B cell (primary cell): ENCODE results near the gene AK3. TPM values are rescaled to one million over a fixed set of nuclear protein-coding genes. Genes with fewer than 3 reads are reported as not detected.

Experiments
- ATAC-seq: fragments of 200-7000 bp; cut with Tn5 transposase; one replicate; pipeline ENCODE4 v1.10.0; 2021; ENCODE audit warnings: low read depth, mild to moderate bottlenecking, moderate number of reproducible peaks, moderate library complexity
- CTCF ChIA-PET: fragments of 350-600 bp; sonication (Branson Sonifier 250); formaldehyde crosslinking; loops from one replicate; lab custom pipeline; 2021; ENCODE audit warnings: antibody characterized with exemption, inconsistent platforms; lab: Charles Lee
- POLR2A ChIA-PET: fragments of 350-600 bp; sonication (Branson Sonifier 250); formaldehyde crosslinking; loops from one replicate; lab custom pipeline; 2021; ENCODE audit warnings: antibody characterized with exemption; lab: Charles Lee
- DNase-seq: peaks from one replicate; pipeline ENCODE4 v3.0.0; 2013
- H2AFZ ChIP-seq: 2 replicates; pipeline ENCODE4 v1.6.1; 2012; ENCODE audit warnings: mild to moderate bottlenecking, low read depth, low read length; ENCODE audit not compliant: insufficient read depth, poor library complexity, severe bottlenecking
- H3K27ac ChIP-seq, 2 donors: 1 replicate in 1 of 2; 2 replicates in 1 of 2; pipeline ENCODE4 v1.5.1; 2012 to 2013; ENCODE audit warnings: low read length in 2 of 2, mild to moderate bottlenecking in 2 of 2, moderate library complexity in 1 of 2
- H3K27me3 ChIP-seq, 4 experiments: fragments of 200-600 bp in 1 of 4; sonication (generic) in 1 of 4; replicated peaks in 1 of 4; 1 replicate in 2 of 4; 2 replicates in 2 of 4; pipeline versions ENCODE4 v1.6.1 to v1.7.0; 2013 to 2016; ENCODE audit warnings: low read length in 3 of 4, mild to moderate bottlenecking in 2 of 4, mixed read lengths in 1 of 4, moderate library complexity in 1 of 4; ENCODE audit not compliant: insufficient read depth in 4 of 4, control insufficient read depth in 3 of 4; ENCODE audit errors: control extremely low read depth in 1 of 4
- H3K36me3 ChIP-seq, 2 experiments: replicated peaks in 1 of 2; 1 replicate in 1 of 2; 2 replicates in 1 of 2; pipeline versions ENCODE4 v1.6.1 to v1.7.1; 2013; ENCODE audit warnings: low read length in 1 of 2; ENCODE audit not compliant: insufficient read depth in 2 of 2, control insufficient read depth in 1 of 2; ENCODE audit errors: control extremely low read depth in 1 of 2, extremely low read depth in 1 of 2
- H3K4me1 ChIP-seq, 2 donors: fragments of 200-600 bp in 1 of 2; sonication (generic) in 1 of 2; 1 replicate in 1 of 2; 2 replicates in 1 of 2; pipeline versions ENCODE4 v1.5.1 to v1.6.1; 2013 to 2017; ENCODE audit warnings: low read length in 2 of 2; ENCODE audit not compliant: control insufficient read depth in 2 of 2, insufficient read depth in 2 of 2
- H3K4me2 ChIP-seq: replicated peaks from 2 replicates; pipeline ENCODE3; 2012; ENCODE audit warnings: mild to moderate bottlenecking, low read depth, low read length; ENCODE audit not compliant: poor library complexity, severe bottlenecking
- H3K4me3 ChIP-seq, 5 experiments: fragments of 200-600 bp in 1 of 5; sonication (generic) in 1 of 5; 1 replicate in 3 of 5; 2 replicates in 2 of 5; pipeline versions ENCODE4 v1.5.1 to v1.7.0; 2011 to 2016; ENCODE audit warnings: low read length in 4 of 5, mild to moderate bottlenecking in 4 of 5, low read depth in 2 of 5, control low read depth in 1 of 5, moderate library complexity in 1 of 5; ENCODE audit not compliant: insufficient read depth in 1 of 5; ENCODE audit errors: control extremely low read depth in 1 of 5, extremely low read depth in 1 of 5
- H3K79me2 ChIP-seq: fragments of 200-600 bp; sonication (generic); one replicate; pipeline ENCODE4 v1.6.0; 2016; ENCODE audit warnings: low read length; ENCODE audit not compliant: control insufficient read depth, insufficient read depth
- H3K9ac ChIP-seq: fragments of 200-600 bp; sonication (generic); 2 replicates; pipeline ENCODE4 v1.6.1; 2017; ENCODE audit warnings: mild to moderate bottlenecking, low read length, moderate library complexity
- H3K9me3 ChIP-seq, 3 donors: one replicate each; pipeline versions ENCODE4 v1.6.1 to v1.7.1; 2013; ENCODE audit warnings: low read length in 2 of 3; ENCODE audit not compliant: control insufficient read depth in 2 of 3, insufficient read depth in 1 of 3; ENCODE audit errors: control extremely low read depth in 1 of 3
- H4K20me1 ChIP-seq: 2 replicates; pipeline ENCODE4 v1.6.0; 2012; ENCODE audit warnings: mild to moderate bottlenecking, low read length; ENCODE audit not compliant: insufficient read depth, control insufficient read depth, poor library complexity, severe bottlenecking
- H3K27ac Mint-ChIP-seq: one replicate; pipeline ENCODE4 v1.8.0; 2021; ENCODE audit warnings: mixed read lengths
- H3K27me3 Mint-ChIP-seq: one replicate; pipeline ENCODE4 v1.8.0; 2021; ENCODE audit warnings: mixed read lengths
- H3K4me1 Mint-ChIP-seq: one replicate; pipeline ENCODE4 v1.8.0; 2021; ENCODE audit warnings: mixed read lengths
- H3K4me3 Mint-ChIP-seq: one replicate; pipeline ENCODE4 v1.8.0; 2021; ENCODE audit warnings: mixed read lengths
- H3K9me3 Mint-ChIP-seq: one replicate; pipeline ENCODE4 v1.8.0; 2022; ENCODE audit warnings: mixed read lengths; ENCODE audit not compliant: insufficient read depth
- CTCF ChIP-seq: fragments of 200-600 bp; IDR thresholded peaks from one replicate; pipeline ENCODE4 v1.8.0; 2022; ENCODE audit warnings: antibody characterized with exemption, mild to moderate bottlenecking
- EZH2 ChIP-seq: IDR thresholded peaks from 2 replicates; pipeline ENCODE4 v1.6.1; 2012; ENCODE audit warnings: borderline replicate concordance, low read depth, mild to moderate bottlenecking, moderate library complexity, low read length; ENCODE audit not compliant: insufficient read depth, poor library complexity, severe bottlenecking
- WGBS: methylation state at CpG from one replicate; pipeline ENCODE4 v1.1.5; 2013; ENCODE audit warnings: missing lambda C conversion rate; ENCODE audit not compliant: insufficient coverage; 5-methylcytosine and 5-hydroxymethylcytosine counted together
- intact Hi-C: fragments of 100-400 bp; cut with micrococcal nuclease; formaldehyde crosslinking; loops from one replicate; pipeline ENCODE4 v1.10.0; 2022
- polyA plus RNA-seq: library from polyadenylated mRNA; depleted of rRNA; stranded (reverse); fragments of >200 nt; gene quantifications from 2 replicates; pipeline ENCODE4 v1.2.3, GENCODE V29; 2012
- total RNA-seq, 2 donors: library from RNA; stranded (reverse); fragments of 120-200 nt in 1 of 2; gene quantifications; 1 replicate in 1 of 2; 2 replicates in 1 of 2; pipeline versions ENCODE4 v1.2.3 to v1.2.4, GENCODE V29; 2013 to 2022

AK3 gene
- total and polyA plus RNA-seq, 2 donors (not counting 1 experiment from before 2014, with no cell fraction given) = 9.9 to 22.9 TPM

DNA sequence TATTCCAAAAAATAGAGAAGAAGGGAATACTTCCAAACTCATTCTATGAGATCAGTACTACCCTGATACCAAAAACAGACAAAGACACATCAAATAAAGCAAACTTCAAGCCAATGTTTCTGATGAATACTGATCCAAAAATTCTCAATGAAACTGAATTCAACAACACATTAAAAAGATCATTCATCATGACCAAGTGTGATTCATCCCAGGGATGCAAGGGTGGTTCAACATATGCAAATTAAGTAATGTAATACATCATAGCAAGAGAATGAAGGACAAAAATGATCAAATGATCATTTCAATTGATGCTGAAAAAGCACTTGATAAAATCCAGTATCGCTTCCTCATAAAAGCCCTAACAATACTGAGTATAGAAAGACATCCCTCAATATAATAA, 46.9 kb upstream of the AK3 start:
- H3K36me3 ChIP-seq = no peaks in the 10 kb centered on the region
- no peak for TF ChIP-seq EZH2
- H3K4me2 ChIP-seq = no peak overlapping the region
- H3K27ac ChIP-seq = no peak overlapping the region
- H3K4me1 Mint-ChIP-seq = peaks cover 8% of the 10 kb centered on the region
- intact Hi-C loops = no loop called here
- H3K9me3 Mint-ChIP-seq = no peaks in the 10 kb centered on the region
- no peak overlapping the region for H3K4me3 Mint-ChIP-seq
- no peaks in the 10 kb centered on the region for H3K9me3 ChIP-seq
- H3K27me3 Mint-ChIP-seq = peaks cover 13% of the 10 kb centered on the region
- DNase-seq (no peak), ATAC-seq (no peak)
- H3K4me1 ChIP-seq = peaks cover 3 to 7% of the 10 kb centered on the region in 2 donors
- no peak overlapping the region for H2AFZ ChIP-seq
- ChIA-PET POLR2A (no interaction called here), CTCF (interaction anchor here (1.0 kb wide), 1 partner anchor 10 kb away, joined by 3 read pairs; no protein-coding TSS in a partner anchor)
- no peaks in the 10 kb centered on the region for H3K27me3 ChIP-seq
- H3K9ac ChIP-seq = no peak overlapping the region
- no peak overlapping the region for H3K4me3 ChIP-seq
- no CpG with 5 or more reads among the region's 1 CpG for WGBS
- H4K20me1 ChIP-seq = no peaks in the 10 kb centered on the region
- H3K27ac Mint-ChIP-seq = no peak overlapping the region
- H3K79me2 ChIP-seq = no peaks in the 10 kb centered on the region

- no peak for ATAC-seq
- TF ChIP-seq EZH2 (no peak), CTCF (no peak)
- peaks cover 16% of the 10 kb centered on the region for H3K27me3 Mint-ChIP-seq
- H3K27ac ChIP-seq = no peak overlapping the region
- H3K79me2 ChIP-seq = no peaks in the 10 kb centered on the region
- H3K4me3 ChIP-seq = no peak overlapping the region
- DNase-seq = no peak
- intact Hi-C loops = no loop called here
- peaks cover 0 to 3% (median 0%) of the 10 kb centered on the region in 3 donors for H3K9me3 ChIP-seq
- CTCF ChIA-PET = interaction anchor here (1.8 kb wide), 1 partner anchor 27 kb away, joined by 6 read pairs; no protein-coding TSS in a partner anchor
- no peak overlapping the region for H3K9ac ChIP-seq
- H3K4me1 Mint-ChIP-seq = peaks cover under 1% of the 10 kb centered on the region
- POLR2A ChIA-PET = no interaction called here
- no peak overlapping the region for H3K27ac Mint-ChIP-seq
- no peaks in the 10 kb centered on the region for H3K9me3 Mint-ChIP-seq
- H3K4me3 Mint-ChIP-seq = no peak overlapping the region
- H3K4me1 ChIP-seq = peaks cover 0 to under 1% of the 10 kb centered on the region in 2 donors
- H2AFZ ChIP-seq = no peak overlapping the region
- H3K4me2 ChIP-seq = no peak overlapping the region
- WGBS = 100% methylated on average over 1 of the region's 4 CpGs
- H3K36me3 ChIP-seq = no peaks in the 10 kb centered on the region
- H4K20me1 ChIP-seq = no peaks in the 10 kb centered on the region
- no peaks in the 10 kb centered on the region for H3K27me3 ChIP-seq
Observed at GRCh38 chr9:4786599-4786998, 45.6 kb upstream of the AK3 start.
